Adrenal gland (tissue), 5 donors: ENCODE data around the gene RPL18.

Source experiments
- CTCF ChIP-seq, 6 experiments: fragments of 450-650 bp in 4 of 6; fragments of 200-600 bp in 2 of 6; sonication (generic) in 1 of 6; IDR thresholded peaks; 1 replicate in 5 of 6; 2 replicates in 1 of 6; pipeline versions ENCODE4 v1.5.1 to v1.8.0; 2016 to 2021; ENCODE audit warnings: antibody characterized with exemption in 6 of 6, mild to moderate bottlenecking in 2 of 6, moderate library complexity in 1 of 6
- POLR2A ChIP-seq, 2 donors: fragments of 450-650 bp; IDR thresholded peaks; one replicate each; pipeline ENCODE4 v1.6.1; 2017; ENCODE audit warnings: antibody characterized with exemption in 2 of 2, mild to moderate bottlenecking in 2 of 2, moderate library complexity in 1 of 2
- donor health status: DM: no; HTN: no; CAD: no.

DNA sequence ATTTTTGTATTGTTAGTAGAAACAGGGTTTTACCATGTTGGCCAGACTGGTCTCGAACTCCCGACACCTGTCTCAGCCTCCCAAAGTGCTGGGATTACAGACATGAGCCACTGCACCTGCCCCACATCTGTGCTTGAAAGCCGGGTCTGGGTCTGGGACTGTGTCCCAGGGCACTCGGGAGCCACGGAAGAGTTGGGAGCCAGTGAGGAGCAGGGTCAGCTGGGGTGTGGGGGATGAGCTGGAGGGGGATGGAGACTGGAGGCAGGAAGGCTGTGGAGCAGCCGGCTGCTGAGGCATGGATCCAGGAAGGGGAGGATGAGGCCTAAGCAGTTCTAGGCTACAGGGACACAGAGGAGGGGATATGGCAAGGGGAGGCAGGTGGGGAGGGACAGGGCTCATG is 23.1 kb downstream of the RPL18 start:
- TF ChIP-seq CTCF (IDR thresholded peaks at IDR 0.05) (no peak), POLR2A (IDR thresholded peaks at IDR 0.05) (no peak)
